OCI-M1 (cell line): ENCODE data around the gene GIT2.
"Not testable (repeated sequence)": the region's sequence is repeated elsewhere in the genome, so short reads cannot be mapped to it uniquely, and the experiment has no call there.

Source experiments
- DNase-seq: peaks from one replicate; lab custom pipeline; 2025; lab: John Stamatoyannopoulos, UW

The GIT2 gene

DNA sequence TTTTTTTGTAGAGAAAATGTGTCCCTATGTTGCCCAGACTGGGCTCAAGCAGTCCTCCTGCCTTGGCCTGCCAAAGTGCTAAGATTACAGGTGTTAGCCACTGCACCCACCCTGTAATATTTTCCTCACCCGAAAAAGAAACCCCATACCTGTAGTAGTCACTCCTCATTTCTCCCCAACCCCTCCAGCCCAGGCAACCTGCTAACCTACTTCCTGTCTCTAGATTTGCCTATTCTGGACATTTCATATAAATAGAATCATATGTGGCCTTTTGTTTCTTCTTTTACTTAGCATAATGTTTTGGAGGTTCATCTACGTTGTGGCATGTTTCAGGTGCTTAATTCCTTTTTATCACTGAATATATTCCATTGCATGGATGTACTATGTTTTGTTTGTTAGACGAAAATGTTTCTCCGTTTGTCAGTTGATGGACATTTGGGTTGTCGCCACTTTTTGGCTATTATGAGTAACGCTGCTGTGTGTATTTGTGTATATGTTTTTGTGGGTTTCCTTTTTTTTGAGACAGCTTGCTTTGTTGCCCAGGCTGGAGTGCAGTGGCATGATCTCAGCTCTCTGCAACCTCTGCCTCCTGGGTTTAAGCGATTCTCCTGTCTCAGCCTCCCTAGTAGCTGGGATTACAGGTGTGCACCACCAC is 9.3 kb upstream of the GIT2 start:
- DNase-seq = no peak

DNA sequence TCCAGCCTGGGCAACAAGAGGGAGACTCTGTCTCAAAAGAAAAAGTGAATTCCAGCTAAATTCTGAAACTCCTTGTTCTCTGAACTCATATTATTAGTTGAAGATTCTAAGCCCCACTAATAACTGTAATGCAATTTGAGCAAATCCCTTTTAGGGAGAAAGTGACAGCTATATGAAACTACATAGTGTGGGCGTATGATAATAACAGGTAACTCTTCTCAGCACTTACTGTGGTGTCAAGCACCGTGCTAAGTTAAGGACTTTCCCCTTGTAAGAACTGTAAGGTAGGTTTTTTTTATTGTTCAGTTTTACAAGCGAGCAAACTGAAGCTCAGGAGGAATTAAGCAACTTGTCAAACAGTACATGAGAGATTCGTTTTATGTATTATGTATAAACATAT is 8.4 kb upstream of the GIT2 start:
- no peak for DNase-seq

DNA sequence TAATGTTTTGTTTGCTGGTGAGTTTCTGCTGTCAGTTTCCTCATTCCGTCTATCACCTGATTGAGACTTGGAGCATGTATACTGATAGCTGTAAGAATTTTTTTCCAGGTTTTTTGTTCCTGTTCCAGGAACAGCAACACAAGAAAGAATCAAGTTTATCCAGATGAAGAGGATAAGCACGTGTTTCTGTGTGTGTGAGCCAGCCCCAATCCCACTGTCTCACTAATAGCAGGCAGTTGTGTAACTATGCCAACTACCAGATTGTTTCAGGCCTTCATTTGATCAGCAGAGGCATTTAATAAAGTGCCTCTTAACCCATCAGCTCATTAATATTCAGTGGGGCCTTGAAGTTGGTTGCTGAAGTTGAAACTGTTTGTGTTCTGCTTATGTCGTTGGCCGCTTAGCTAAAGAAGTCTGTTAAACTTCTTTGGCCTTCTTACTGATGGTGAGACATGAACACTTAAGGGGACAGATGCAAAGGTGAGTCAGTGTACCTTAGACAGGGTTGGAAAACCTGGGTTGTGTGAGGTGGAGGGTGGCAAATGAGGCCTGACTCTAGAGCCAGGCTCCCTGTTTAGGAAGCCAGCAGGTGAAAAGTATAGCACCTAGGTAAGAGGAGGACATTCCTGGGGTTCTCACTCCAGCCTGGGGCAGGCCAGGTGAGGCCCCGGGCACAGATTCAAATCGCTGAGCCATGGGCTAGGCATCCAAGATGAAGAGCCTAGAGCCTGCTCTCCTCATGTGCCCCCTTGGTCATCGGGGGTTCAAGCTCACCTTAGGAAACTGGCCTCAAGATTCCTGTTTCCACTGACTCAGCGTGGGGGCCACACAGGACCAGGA is 6.7 kb upstream of the GIT2 start:
- no peak for DNase-seq

DNA sequence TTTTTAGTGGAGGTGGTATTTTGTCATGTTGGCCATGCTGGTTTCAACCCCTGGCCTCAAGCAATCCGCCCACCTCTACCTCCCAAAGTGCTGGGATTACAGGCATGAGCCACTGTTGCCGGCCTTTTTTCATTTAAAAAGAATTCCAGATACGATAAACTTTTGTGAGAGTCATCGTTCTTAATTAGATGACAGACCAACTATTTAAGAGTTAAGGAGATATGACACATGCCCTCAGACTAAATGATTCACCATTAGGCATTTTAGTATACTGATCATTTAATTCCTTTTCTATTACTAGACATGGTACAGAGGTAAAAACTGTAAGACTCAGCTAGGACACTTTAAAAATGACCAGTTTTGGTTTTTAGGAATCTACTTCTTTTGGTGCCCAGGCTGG is 5.4 kb upstream of the GIT2 start:
- DNase-seq = no peak

DNA sequence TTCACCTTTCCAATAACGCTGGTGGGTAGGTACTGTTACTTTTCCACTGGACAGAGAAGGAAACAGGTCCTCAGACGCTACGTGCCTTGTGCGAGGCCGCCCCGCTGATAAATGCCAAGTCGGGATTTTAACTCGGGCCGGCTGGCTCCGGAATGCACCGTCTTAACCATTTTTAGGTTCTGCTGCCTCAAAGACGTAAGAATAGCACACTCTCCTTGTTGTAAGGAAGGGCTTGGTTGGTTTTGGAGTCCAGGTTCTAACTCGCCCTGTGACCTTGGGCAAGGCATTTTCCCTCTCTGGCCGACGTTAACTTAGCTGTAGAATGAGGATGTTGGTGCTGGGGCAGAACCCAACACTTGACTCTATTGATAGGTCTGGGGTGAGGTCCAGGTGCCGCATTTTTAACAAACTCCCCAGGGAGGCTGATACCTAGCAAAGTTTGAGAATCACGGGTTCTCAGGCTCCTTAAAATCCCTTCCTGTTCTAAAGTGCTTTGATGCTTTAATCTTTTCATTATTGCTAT is 3.9 kb upstream of the GIT2 start:
- DNase-seq = peak; percentile 48

DNA sequence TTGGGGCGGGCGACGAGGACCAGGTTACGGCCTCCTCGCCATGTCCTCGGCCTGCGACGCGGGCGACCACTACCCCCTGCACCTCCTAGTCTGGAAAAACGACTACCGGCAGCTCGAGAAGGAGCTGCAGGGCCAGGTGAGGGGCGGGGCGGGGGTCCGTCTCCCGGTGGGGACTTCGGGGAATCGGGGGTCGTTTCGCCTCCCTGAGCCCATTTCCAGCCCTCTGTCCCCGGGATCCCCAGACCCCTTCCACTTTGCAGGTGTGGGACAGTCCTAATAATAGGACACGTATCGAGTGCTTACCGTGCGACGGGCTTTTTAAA is 3.4 kb upstream of the GIT2 start:
- peak; percentile 45 for DNase-seq

DNA sequence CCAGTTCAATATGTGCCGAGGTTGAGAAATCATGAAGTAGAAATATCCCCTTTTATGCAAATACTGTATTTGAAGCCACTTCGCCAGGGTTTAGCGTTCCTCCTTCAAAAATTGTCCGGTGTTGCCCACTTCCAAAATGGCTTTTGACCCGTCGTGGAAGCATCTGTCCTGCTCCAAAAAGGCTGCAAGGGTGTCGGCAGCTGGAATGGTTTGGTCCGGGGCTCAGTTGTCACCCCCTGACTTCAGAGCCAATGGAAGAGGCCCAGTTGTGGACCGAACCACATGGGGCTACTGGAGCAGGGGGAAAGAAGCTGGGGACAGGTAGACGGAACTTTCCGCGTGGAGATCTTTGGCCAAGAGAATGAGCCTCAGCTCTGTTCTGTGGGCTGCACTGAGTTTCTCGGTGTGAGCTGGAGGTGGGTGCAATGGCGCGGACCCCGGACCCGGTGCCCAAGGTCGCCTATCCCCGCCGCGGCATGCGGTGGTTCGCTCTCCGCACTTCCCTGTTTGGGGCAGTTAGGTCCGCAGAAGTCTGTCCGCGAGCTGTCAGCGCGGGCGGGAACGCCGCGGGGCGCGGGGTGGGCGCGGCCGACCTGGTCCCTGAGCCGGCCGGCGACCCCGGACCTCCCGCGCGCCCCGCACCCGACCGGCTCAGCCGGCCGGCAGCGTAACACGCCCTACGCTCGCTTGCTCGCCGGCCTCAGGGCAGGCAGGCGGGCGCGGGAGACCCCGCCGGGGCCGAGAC is 2.9 kb upstream of the GIT2 start, which contains the start of gene ANKRD13A:
Gene ANKRD13A (plus strand): TSS at position 527 of the 745 bp plus-strand sequence. CDS start 259 bp downstream, outside the sequence.
- peak; percentile 96 for DNase-seq

DNA sequence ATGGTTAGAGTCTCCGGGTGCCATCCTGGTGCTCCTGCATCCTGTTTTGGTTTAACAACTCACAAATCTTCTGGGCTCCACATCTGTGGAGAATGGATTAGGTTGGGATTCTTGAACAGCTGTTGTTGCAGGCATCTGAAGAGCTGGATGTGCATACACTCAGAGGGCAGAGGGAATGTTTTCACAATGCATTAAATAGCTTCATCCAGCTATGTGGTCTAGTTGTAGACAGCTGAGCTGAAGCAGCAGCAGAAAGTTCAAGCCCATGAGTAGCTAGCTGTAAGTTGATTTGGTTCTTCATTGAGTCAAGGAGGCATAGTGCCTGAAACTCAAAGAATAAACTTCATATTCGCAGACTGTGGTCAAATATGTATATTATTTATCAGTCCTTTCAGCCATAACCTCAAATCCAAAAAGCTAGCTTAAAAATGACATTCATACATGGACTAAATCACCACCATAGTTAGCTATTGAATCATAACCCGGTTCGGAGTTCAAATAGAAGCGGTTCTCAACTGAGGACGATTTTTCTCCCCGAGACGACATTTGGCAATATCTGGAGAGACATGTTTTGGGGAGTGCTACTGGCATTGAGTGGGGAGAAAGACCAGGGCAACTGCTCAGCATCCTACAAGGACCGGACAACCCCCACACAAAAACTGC is 2.2 kb upstream of the GIT2 start:
- peak; percentile 50 for DNase-seq

DNA sequence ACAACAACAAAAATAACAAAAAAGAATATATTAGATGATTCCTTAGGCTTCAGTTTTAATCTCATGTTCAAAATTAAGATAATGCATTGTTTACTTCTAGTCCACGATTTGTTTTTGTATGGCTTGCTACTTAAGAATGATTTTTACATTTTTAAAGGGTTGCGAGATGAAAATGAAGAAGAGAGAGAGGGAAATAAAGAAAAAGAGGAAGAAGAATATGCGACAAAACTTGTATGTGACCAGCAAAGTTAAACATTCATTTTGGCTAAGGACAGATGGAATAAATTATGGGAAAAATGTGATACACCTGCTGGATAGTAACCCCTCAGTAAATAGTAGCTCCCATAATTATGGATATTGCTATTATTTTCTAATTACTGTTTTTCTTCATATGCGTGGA is 1.2 kb upstream of the GIT2 start:
- DNase-seq = no peak

DNA sequence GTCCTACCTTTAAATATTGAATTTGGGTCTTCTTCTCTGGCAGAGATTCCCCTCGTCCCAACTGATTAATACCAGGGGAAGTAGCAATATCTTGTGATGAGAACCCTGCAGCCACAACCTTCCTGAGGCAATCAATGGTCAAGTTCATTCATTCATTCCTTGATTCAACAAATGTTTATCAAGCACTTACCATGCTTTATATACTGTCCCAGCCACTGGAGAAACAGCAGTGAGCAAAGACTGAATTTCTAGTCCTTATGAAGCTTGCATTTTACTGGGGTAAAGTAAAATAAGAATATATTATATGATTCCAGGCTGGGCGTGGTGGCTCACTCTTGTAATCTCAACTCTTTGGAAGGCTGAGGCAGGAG is 300 bp upstream of the GIT2 start:
- DNase-seq = no peak

DNA sequence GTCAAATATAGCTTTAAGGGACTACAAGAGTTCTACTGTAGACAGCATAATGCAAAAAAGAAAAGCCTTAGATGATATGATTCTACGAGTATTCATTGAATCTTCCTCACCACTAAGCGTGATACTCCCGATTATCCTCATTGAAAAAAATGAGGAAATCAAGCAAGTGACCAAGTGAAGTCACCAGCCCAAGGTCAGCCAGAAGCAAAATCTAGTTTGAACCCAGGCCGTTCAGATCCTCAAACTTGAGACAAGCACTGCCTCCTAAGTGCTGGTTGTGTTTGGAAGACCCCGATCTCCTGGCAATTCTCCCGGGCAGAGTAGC is 845 bp downstream of the GIT2 start:
- DNase-seq = peak; percentile 71

DNA sequence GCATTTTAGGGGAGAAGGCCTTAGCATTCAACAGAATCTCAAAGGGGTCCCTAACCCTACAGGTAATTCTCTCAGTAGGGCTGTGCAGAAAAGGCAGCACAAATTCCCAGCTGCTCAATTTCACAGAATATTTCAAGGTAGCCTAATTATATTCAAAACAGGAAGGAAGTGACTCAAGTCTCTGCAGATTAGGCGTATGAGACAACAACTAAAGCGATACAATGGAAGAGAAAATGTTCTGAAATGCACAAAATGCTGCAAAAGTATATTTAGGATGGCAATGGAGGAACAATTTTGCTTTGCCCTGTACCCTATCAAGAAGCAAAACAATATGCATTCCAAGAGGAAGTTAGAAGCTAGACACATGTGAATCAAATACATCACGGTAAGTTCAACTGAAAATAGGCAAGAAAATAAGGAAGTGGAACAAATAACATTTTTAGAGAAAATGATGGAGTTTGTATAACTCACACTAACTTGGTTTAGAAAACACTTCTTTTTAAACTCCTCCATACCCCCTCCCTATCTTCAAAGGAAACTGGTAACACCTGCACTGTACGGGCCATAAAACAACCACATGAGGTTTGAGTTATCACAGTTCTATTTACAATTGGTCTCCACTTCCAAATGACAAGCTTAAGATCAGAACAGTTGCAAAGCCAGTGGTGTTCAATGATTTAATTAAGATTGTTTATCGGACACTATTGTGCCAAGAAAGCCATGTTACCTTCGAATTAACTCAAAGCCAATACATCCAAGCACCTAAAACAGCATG is 1.6 kb downstream of the GIT2 start:
- DNase-seq = peak; percentile 49

DNA sequence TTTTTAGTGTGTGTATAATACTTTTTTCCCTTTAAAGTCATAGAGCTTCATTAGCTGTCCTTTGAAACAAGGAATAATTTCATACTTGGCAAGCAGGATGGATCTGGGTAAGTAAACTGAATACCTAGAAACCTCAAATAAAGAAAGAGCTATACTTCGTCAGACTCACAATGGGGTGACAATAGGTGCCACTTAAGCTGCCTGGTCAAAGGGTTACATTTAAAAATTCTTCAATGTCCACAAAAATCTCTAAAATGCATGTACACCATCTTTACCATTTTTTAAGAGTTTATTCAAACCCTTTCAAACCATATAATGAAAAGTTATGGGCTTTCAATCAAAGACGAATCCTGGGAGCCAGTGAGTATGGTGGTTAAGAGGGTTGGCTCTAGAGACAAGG is 3.1 kb downstream of the GIT2 start:
- DNase-seq = no peak

DNA sequence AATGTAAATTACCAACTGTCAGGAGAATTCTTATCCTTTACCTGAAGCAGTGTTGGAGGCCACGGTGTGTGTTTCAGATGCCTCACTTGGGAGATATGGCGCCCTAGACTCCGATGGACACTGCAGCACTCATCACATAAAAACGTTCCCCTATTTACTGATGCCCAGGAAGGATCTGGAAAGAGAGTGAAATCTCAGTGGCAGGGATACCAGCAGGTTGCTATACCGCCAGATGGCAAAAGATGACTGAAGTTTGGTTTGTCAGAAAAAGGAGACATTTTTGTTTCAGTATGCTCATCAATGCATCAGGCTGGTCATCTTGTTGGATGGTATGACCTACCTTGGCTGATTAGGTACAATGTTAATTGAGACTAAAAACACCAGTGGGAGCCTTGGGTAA is 4.6 kb downstream of the GIT2 start:
- DNase-seq = no peak

DNA sequence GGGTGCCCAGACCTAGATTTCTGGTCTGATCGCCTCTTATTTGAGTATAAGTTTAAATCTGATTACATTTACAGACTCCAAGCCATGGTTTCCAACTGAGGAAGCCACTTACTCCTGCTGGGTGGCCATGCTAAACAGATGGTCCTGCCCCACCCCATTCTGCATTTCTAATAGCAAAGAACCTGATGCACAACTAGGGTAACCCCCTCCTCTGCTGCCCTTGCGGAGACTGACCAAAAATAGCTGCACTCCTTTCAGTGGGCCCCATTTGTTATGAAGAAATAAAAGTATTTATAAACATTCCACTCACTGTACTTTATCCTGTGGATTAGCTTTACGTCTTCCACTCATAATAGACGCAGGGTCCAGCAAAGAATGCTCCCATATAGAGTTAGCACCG is 6.8 kb downstream of the GIT2 start:
- DNase-seq = no peak

DNA sequence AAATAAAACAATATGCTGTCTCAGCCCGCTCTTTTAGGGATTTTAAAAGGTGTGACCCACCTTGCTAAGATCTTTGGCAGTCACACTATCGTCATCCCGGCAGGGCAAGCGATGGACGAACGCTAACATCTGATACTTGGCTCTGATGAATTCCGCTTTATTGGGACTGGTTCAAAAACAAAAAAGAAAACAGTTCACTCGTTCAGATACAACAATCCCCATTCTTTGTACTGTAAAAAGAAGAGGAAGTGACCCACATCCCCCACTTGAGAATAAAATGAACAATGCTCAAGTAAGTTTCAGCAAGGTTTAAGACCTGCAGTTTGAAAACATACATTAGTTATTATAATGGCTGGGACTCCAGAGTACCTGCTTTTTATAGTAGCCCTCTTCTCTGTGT is 7.3 kb downstream of the GIT2 start:
- no peak for DNase-seq

DNA sequence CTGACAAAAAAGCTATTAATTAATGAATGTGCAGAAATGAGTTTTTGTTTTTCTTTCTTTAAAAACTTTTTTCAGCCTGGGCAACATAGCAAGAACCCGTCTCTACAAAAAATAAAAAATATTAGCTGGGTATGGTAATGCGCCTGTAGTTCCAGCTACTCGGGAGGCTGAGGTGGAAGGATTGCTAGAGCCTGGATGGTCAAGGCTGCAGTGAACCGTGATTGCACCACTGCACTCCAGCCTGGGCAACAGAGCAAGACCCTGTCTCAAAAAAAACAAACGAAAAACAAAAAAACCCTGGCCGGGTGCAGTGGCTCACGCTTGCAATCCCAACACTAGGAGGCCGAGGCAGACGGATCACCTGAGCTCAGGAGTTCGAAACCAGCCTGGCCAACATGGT is 7.9 kb downstream of the GIT2 start:
- no peak for DNase-seq

DNA sequence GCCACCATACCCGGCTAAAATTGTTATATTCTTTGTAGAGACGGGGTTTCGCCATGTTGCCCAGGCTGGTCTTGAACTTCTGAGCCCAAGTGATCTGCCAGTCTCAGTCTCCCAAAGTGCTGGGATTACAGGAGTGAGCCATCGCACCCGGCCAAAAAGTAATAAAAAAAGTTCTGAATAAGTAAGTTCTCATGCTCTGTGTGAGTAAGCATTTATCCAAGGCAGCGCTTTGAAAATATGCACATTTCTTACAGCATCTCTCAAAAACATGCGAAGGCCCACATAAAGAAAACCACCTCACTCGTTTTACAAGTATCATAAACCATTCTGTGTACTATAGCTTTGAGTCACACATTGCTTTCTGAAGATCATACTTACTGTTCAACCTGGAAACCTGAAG is 8.6 kb downstream of the GIT2 start:
- DNase-seq = no peak

DNA sequence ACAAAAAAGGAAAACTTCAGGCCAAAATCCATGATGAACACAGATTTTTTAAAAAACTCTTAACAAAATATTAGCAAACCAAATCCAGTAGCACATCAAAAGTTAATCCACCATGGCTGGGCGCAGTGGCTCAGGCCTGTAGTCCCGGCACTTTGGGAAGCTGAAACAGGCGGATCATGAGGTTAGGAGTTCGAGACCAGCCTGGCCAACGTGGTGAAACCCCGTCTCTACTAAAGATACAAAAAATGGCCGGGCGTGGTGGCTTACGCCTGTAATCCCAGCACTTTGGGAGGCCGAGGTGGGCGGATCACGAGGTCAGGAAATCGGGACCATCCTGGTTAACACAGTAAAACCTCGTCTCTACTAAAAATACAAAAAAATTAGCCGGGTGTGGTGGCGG is 9.9 kb downstream of the GIT2 start:
- DNase-seq = not testable (repeated sequence)

DNA sequence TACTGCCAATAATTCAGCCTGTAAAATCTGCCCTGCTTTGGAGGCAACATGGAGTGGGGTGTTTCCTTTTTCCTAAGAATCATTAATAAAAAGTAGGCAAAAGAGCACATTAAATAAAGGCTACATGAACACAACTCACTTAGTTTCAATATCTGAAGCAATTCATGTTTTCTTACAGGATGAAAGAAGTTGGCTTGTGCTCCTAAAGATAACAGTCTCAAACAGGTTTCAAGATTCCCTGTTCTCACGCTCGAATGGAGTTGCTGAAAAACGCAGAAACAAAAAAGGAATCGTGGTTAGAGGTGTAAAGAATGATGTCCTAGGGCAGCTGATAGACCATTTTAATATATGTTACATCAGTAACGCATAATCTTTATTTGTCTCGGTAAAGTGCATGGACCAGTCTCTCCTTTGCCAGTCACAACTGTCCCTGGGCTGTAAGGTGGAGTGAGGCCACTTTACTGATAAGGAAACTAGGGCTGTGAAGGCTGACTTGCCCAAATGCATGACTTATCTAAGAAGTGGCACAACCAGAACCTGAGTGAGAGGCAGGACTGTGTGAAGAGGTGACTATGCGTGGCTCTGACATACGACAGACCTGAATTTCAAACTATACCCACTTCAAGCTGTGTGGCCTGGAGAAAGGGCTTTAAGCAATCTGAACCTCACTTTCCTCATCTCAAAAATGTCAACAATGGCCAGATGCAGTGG is 12.6 kb downstream of the GIT2 start:
- no peak for DNase-seq

DNA sequence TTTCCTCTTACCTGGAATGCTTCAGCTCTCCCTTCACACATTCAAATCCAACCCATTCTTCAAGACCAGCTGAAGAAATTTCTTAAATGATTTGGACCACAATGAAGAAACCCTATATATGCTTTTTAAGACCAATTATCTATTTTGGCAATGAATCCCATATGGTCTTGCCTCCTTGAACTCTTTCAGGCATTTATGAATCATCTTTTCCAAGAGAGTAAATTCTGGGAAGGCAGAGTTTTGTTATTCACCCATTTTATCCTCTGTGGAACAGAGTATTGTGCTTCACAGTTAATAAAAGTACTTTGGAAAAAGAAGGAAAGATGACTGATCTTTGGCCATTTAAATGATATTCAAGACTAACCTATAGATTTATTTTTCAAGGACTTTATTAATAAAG is 14.0 kb downstream of the GIT2 start:
- no peak for DNase-seq
